ENCODE data around the gene FGFRL1. TPM values are rescaled to one million over a fixed set of nuclear protein-coding genes. Genes with fewer than 3 reads are reported as not detected.
"Not testable (repeated sequence)": the region's sequence is repeated elsewhere in the genome, so short reads cannot be mapped to it uniquely, and the experiment has no call there.

Gene FGFRL1
- polyA plus RNA-seq, 1 experiment = 11.2 TPM

DNA sequence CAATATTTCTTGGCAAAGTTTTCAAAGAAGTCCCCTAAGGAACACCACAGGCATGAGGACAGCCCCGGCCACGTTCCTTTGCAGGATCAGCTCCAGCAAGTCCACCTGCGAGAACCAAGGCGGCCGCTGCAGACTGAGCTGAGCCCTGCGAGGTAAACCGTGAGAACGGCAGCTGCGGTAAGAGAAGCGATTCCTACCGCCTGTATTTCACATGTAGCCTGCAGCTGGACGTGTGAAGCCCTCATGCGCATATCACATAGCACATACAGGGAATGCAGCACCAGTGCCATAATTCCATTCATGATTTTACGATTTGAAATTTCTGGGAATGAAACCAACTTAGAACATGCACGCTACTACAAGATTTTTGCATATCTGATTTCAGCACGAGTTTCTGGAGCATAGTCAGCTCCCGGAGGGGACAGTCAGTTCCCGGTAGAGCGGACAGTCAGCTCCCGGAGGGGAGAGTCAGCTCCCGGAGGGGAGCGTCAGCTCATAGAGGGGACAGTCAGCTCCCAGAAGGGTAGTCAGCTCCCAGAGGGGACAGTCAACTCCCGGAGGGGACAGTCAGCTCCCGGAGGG is 41.7 kb downstream of the FGFRL1 start:
- peak overlapping the region; percentile 47 for H3K27ac ChIP-seq (ENCODE audit: low read depth, low read length)
- TF ChIP-seq, protein P1, sequence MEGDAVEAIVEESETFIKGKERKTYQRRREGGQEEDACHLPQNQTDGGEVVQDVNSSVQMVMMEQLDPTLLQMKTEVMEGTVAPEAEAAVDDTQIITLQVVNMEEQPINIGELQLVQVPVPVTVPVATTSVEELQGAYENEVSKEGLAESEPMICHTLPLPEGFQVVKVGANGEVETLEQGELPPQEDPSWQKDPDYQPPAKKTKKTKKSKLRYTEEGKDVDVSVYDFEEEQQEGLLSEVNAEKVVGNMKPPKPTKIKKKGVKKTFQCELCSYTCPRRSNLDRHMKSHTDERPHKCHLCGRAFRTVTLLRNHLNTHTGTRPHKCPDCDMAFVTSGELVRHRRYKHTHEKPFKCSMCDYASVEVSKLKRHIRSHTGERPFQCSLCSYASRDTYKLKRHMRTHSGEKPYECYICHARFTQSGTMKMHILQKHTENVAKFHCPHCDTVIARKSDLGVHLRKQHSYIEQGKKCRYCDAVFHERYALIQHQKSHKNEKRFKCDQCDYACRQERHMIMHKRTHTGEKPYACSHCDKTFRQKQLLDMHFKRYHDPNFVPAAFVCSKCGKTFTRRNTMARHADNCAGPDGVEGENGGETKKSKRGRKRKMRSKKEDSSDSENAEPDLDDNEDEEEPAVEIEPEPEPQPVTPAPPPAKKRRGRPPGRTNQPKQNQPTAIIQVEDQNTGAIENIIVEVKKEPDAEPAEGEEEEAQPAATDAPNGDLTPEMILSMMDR (IDR thresholded peaks at IDR 0.05; ENCODE audit: low read depth, low read length) = no peak
- 0 out of 2 replicates have a peak overlapping the region, but pooled peaks have one; percentile 4 for H3K4me3 ChIP-seq (ENCODE audit: low read depth, low read length)
- DNase-seq (ENCODE audit: low read depth, low spot score) = peak; percentile 69
- ChIA-PET CTCF (interaction anchor here (0.6 kb wide), 1 partner anchor 157 kb away, joined by 5 read pairs; no protein-coding TSS in a partner anchor), POLR2A (interaction anchor here (0.6 to 1.0 kb wide), 3 partner anchors 10 to 195 kb away, joined by 3 to 5 read pairs (median 3); no protein-coding TSS in a partner anchor)
- H3K27me3 ChIP-seq (ENCODE audit: control insufficient read depth, insufficient read depth, low read length) = peaks cover 42% of the 10 kb centered on the region
- peaks cover 14% of the 10 kb centered on the region for H3K9me3 ChIP-seq (ENCODE audit: control insufficient read depth, insufficient read depth, low read length)

DNA sequence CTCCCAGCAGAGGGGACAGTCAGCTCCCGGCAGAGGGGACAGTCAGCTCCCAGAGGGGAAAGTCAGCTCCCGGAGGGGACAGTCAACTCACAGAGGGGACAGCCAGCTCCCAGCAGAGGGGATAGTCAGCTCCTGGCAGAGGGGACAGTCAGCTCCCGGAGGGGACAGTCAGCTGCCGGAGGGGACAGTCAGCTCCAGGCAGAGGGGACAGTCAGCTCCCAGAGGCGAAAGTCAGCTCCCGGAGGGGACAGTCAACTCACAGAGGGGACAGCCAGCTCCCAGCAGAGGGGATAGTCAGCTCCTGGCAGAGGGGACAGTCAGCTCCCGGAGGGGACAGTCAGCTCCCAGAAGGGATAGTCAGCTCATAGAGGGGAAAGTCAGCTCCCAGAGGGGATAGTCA is 42.5 kb downstream of the FGFRL1 start:
- H3K27ac ChIP-seq (ENCODE audit: low read depth, low read length); CTCF ChIA-PET: not testable (repeated sequence)

DNA sequence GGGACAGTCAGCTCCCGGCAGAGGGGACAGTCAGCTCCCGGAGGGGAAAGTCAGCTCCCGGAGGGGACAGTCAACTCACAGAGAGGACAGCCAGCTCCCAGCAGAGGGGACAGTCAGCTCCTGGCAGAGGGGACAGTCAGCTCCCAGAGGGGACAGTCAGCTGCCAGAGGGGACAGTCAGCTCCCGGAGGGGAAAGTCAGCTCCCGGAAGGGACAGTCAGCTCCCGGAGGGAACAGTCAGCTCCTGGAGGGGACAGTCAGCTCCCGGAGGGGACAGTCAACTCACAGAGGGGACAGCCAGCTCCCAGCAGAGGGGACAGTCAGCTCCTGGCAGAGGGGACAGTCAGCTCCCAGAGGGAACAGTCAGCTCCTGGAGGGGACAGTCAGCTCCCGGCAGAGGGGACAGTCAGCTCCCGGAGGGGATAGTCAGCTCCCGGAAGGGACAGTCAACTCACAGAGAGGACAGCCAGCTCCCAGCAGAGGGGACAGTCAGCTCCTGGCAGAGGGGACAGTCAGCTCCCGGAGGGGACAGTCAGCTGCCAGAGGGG is 43.3 kb downstream of the FGFRL1 start:
- POLR2A ChIA-PET = interaction anchor here (1.2 kb wide), 1 partner anchor 11 kb away, joined by 3 read pairs; no protein-coding TSS in a partner anchor
- CTCF ChIA-PET = not testable (repeated sequence)

More for the DNA sequence above, 42.5 kb downstream of the FGFRL1 start:
- POLR2A ChIA-PET = interaction anchor here (1.0 kb wide), 2 partner anchors 10 to 19 kb away, joined by 3 to 5 read pairs; no protein-coding TSS in a partner anchor
- Histone ChIP-seq H3K27me3 (ENCODE audit: control insufficient read depth, insufficient read depth, low read length) (peaks cover 50% of the 10 kb centered on the region), H3K9me3 (ENCODE audit: control insufficient read depth, insufficient read depth, low read length) (peaks cover 14% of the 10 kb centered on the region)
- not testable (repeated sequence) for DNase-seq (ENCODE audit: low read depth, low spot score); H3K4me3 ChIP-seq (ENCODE audit: low read depth, low read length)

DNA sequence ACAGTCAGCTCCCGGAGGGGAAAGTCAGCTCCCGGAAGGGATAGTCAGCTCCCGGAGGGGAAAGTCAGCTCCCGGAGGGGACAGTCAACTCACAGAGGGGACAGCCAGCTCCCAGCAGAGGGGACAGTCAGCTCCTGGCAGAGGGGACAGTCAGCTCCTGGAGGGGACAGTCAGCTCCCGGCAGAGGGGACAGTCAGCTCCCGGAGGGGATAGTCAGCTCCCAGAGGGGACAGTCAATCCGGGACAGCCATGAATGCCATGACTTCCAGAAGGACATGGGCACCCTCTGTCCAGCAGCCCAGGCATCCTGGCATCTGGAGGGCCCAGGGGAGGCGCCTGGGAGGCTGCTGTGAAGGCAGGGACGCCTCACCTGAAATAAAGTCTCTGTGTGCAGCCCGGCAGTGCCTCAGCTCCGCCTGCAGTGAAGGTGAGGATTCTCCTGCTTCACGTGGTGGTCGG is 43.8 kb downstream of the FGFRL1 start:
- POLR2A ChIA-PET = interaction anchor here (1.2 kb wide), 1 partner anchor 11 kb away, joined by 3 read pairs; no protein-coding TSS in a partner anchor
- Histone ChIP-seq H3K27me3 (ENCODE audit: control insufficient read depth, insufficient read depth, low read length) (peaks cover 56% of the 10 kb centered on the region), H3K9me3 (ENCODE audit: control insufficient read depth, insufficient read depth, low read length) (peaks cover 14% of the 10 kb centered on the region)
- H3K4me3 ChIP-seq (ENCODE audit: low read depth, low read length); DNase-seq (ENCODE audit: low read depth, low spot score); CTCF ChIA-PET; H3K27ac ChIP-seq (ENCODE audit: low read depth, low read length): not testable (repeated sequence)

More for the DNA sequence above, 43.3 kb downstream of the FGFRL1 start:
- H3K27me3 ChIP-seq (ENCODE audit: control insufficient read depth, insufficient read depth, low read length) = peaks cover 56% of the 10 kb centered on the region
- peaks cover 14% of the 10 kb centered on the region for H3K9me3 ChIP-seq (ENCODE audit: control insufficient read depth, insufficient read depth, low read length)
- DNase-seq (ENCODE audit: low read depth, low spot score); H3K4me3 ChIP-seq (ENCODE audit: low read depth, low read length); H3K27ac ChIP-seq (ENCODE audit: low read depth, low read length): not testable (repeated sequence)

DNA sequence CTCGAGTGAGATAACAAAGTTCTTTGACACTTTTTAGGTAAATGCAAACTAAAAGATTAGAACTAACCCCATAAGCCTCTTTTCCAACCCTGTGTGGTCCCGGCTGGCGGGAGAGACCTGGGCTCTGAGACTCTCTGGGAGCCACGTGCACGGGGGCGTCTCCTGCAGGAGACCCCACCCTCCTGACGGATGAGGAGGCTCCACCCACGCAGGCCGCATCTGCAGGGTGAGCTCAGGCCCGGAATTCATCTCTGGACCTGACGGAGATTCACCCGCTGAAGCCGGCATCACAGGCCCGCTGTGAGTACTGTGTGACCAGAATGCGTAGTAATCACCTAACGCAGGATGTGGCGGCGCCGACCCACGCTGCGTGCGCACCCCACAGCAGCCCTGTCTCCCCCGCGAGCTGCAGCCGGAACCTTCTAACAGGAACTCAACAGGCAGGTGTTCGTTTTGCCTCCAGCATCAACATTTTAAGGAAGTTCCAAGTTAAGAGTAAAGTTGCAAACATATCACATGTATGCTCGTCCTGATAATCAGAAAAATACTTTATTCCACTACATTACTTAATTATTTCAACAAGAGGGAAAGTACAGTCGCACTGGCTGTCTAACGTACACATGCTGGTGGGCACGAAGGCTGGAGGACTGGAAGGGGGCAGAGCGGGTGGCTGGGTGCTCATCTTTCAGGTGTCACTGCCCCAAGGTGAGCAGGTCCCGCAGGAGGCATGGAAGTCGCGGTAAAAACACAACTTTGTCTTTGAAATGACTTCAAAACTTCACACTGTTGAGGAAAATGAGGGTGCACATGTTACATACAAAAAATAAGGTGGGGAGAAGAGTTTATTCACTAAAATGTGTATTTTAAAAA is 44.5 kb downstream of the FGFRL1 start:
- Histone ChIP-seq H3K27ac (ENCODE audit: low read depth, low read length) (no peak overlapping the region), H3K27me3 (ENCODE audit: control insufficient read depth, insufficient read depth, low read length) (peaks cover 57% of the 10 kb centered on the region), H3K9me3 (ENCODE audit: control insufficient read depth, insufficient read depth, low read length) (peaks cover 9% of the 10 kb centered on the region), H3K4me3 (ENCODE audit: low read depth, low read length) (no peak overlapping the region)
- ChIA-PET CTCF (interaction anchor here (1.0 to 1.3 kb wide), 2 partner anchors 17 to 75 kb away, joined by 3 read pairs; no protein-coding TSS in a partner anchor), POLR2A (interaction anchor here (1.2 kb wide), 1 partner anchor 12 kb away, joined by 3 read pairs; no protein-coding TSS in a partner anchor)
- TF ChIP-seq, protein P1 (IDR thresholded peaks at IDR 0.05; ENCODE audit: low read depth, low read length) = no peak
- no peak for DNase-seq (ENCODE audit: low read depth, low spot score)
